H1 (cell line): ENCODE measurements around the gene HS2ST1. TPM values are rescaled to one million over a fixed set of nuclear protein-coding genes. Genes with fewer than 3 reads are reported as not detected.

Experiments
- KDM4A ChIP-seq: IDR thresholded peaks from one replicate; pipeline ENCODE4 v1.7.1; 2012; ENCODE audit warnings: low read depth, mild to moderate bottlenecking, moderate library complexity, low read length, inconsistent platforms; ENCODE audit not compliant: severe bottlenecking
- NRF1 ChIP-seq: IDR thresholded peaks from 2 replicates; pipeline ENCODE4 v1.6.1; 2011; ENCODE audit warnings: mild to moderate bottlenecking, low read depth, low read length, improper control_type of control experiment
- RNF2 ChIP-seq: fragments of 200-900, 300-1000 bp; sonication (generic); IDR thresholded peaks from 2 replicates; pipeline ENCODE4 v1.7.1; 2016; ENCODE audit warnings: borderline replicate concordance, low read depth, mild to moderate bottlenecking, antibody characterized with exemption, low read length; ENCODE audit not compliant: poor library complexity, severe bottlenecking; ENCODE audit errors: missing control alignments
- TBP ChIP-seq: IDR thresholded peaks from 2 replicates; pipeline ENCODE4 v1.6.1; 2011; ENCODE audit warnings: low read depth, low read length, improper control_type of control experiment
- YY1 ChIP-seq: IDR thresholded peaks from 2 replicates; pipeline ENCODE4 v1.6.1; 2011; ENCODE audit warnings: low read depth, mild to moderate bottlenecking, low read length
- polyA plus RNA-seq, 7 experiments: library from polyadenylated mRNA; depleted of rRNA in 3 of 7; stranded (reverse) in 5 of 7; unstranded in 2 of 7; fragments of >200 nt in 5 of 7; fragments of 200-250 nt in 2 of 7; gene quantifications; 1 replicate in 5 of 7; 2 replicates in 1 of 7; 4 replicates in 1 of 7; pipeline versions ENCODE4 v1.2.1 to v1.2.3, GENCODE V29; 2011 to 2013; ENCODE audit warnings: missing spikeins in 2 of 7, mixed read lengths in 2 of 7
- total RNA-seq: library from RNA; stranded (reverse); fragmentation: NEBNext Ultra II Directional; extraction: Animal tissue kit (Norgen Biotek cat#: 25700); gene quantifications from 2 replicates; pipeline ENCODE4 v1.2.1, GENCODE V29; 2021

HS2ST1 gene
- total and polyA plus RNA-seq, 2 of the 8 experiments (the other 6 are each of a cell fraction or from before 2014, with no cell fraction given): 5.2 to 28.3 TPM

DNA sequence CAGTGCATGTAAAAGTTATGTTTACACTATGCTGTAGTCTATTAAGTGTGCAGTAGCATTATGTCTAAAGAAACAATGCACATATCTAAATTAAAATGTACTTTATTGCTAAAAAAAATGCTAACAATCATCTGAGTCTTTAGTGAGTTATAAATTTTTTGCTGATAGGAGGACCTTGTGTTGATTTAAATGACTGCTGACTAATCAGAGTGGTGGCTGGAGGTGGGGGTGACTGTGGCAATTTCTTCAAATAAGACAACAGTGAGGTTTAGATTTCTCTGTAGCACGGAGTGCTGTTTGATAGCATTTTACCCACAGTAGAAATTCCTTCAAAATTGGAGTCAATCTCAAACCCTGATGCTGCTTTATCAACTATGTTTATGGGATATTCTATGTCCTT lies 37.0 kb downstream of the HS2ST1 start (continued):
- TF ChIP-seq YY1 (no peak), KDM4A (no peak), TBP (no peak), NRF1 (no peak), RNF2 (no peak)
